SU-DHL-6 (cell line): Measurements from ENCODE around the gene RPS5.

Experiments
- H2AFZ ChIP-seq: fragments of 200-600 bp; sonication (generic); 2 replicates; pipeline ENCODE4 v1.6.1; 2014; ENCODE audit warnings: low read depth, mild to moderate bottlenecking, moderate library complexity, mixed read lengths, antibody characterized with exemption, low read length; ENCODE audit not compliant: severe bottlenecking
- H3F3A ChIP-seq: fragments of 200-600 bp; shearing (Covaris generic); 2 replicates; pipeline ENCODE4 v1.6.0; 2016; ENCODE audit warnings: antibody characterized with exemption, mild to moderate bottlenecking; ENCODE audit not compliant: insufficient read depth
- H3K27ac ChIP-seq: fragments of 200-600 bp; sonication (generic); 2 replicates; pipeline ENCODE4 v1.5.1; 2016; ENCODE audit warnings: low read depth, mild to moderate bottlenecking, low read length, moderate library complexity, mixed read lengths
- H3K27me3 ChIP-seq: fragments of 200-600 bp; sonication (generic), shearing (Covaris generic); 2 replicates; pipeline ENCODE4 v1.6.0; 2014; ENCODE audit warnings: mild to moderate bottlenecking, low read length
- H3K36me3 ChIP-seq: fragments of 200-600 bp; sonication (generic); 2 replicates; pipeline ENCODE4 v1.6.1; 2014; ENCODE audit warnings: mild to moderate bottlenecking, low read length, mixed read lengths
- H3K4me2 ChIP-seq: fragments of 300-600, 200-600 bp; shearing (Covaris generic), sonication (generic); 2 replicates; pipeline ENCODE4 v1.6.0; 2014; ENCODE audit warnings: low read length, low read depth, mild to moderate bottlenecking; ENCODE audit not compliant: poor library complexity, severe bottlenecking
- H3K4me3 ChIP-seq: fragments of 200-600 bp; sonication (generic); 2 replicates; pipeline ENCODE4 v1.5.1; 2014; ENCODE audit warnings: antibody characterized with exemption, low read length, mild to moderate bottlenecking, mixed read lengths; ENCODE audit not compliant: insufficient read depth, poor library complexity, severe bottlenecking
- H3K79me2 ChIP-seq: fragments of 200-600 bp; sonication (generic); 2 replicates; pipeline ENCODE4 v1.6.1; 2014; ENCODE audit warnings: mild to moderate bottlenecking, low read length, moderate library complexity; ENCODE audit not compliant: insufficient read depth
- H3K9ac ChIP-seq: fragments of 200-600 bp; sonication (generic); 2 replicates; pipeline ENCODE4 v1.7.0; 2014; ENCODE audit warnings: mild to moderate bottlenecking, low read length
- H3K9me2 ChIP-seq: fragments of 200-600 bp; sonication (generic); replicated peaks from 2 replicates; pipeline ENCODE4 v1.6.1; 2014; ENCODE audit warnings: low read length; ENCODE audit not compliant: insufficient read depth
- H3K9me3 ChIP-seq: fragments of 200-600 bp; sonication (generic); 2 replicates; pipeline ENCODE4 v1.6.1; 2014; ENCODE audit warnings: low read length, mixed read lengths; ENCODE audit not compliant: insufficient read depth
- H4K20me1 ChIP-seq: fragments of 200-600 bp; sonication (generic); 2 replicates; pipeline ENCODE4 v1.6.1; 2014; ENCODE audit warnings: low read depth, mild to moderate bottlenecking, antibody characterized with exemption, low read length, moderate library complexity, mixed read lengths
- CTCF ChIP-seq: fragments of 200-600 bp; sonication (generic); IDR thresholded peaks from one replicate; pipeline ENCODE4 v1.5.1; 2017; ENCODE audit warnings: antibody characterized with exemption, mild to moderate bottlenecking, low read length, moderate library complexity; ENCODE audit not compliant: insufficient read depth, poor library complexity, severe bottlenecking
- EZH2phosphoT487 ChIP-seq: fragments of 200-600 bp; sonication (generic), shearing (Covaris generic); conservative IDR thresholded peaks from 2 replicates; pipeline ENCODE4 v1.6.1; 2018; ENCODE audit warnings: mild to moderate bottlenecking, antibody characterized with exemption, low read length, moderate library complexity, mixed read lengths

The RPS5 gene

GRCh38 chr19:58398545-58398944, 11.5 kb downstream of the RPS5 start:
- no peak overlapping the region for H3K9ac ChIP-seq
- peaks cover 2% of the 10 kb centered on the region; the same call in 1 of the 2 replicates for H4K20me1 ChIP-seq
- no peaks in the 10 kb centered on the region for H3K9me3 ChIP-seq
- TF ChIP-seq CTCF (no peak), EZH2phosphoT487 (no peak)
- no peaks in the 10 kb centered on the region for H3K36me3 ChIP-seq
- no peaks in the 10 kb centered on the region for H3K9me2 ChIP-seq
- H2AFZ ChIP-seq: no peak overlapping the region
- no peaks in the 10 kb centered on the region for H3K79me2 ChIP-seq
- no peak overlapping the region for H3K27ac ChIP-seq
- no peaks in the 10 kb centered on the region for H3K27me3 ChIP-seq
- no peak overlapping the region for H3K4me2 ChIP-seq
- peaks cover 5% of the 10 kb centered on the region; the same call in 1 of the 2 replicates for H3F3A ChIP-seq
- H3K4me3 ChIP-seq: no peak overlapping the region

- no peak overlapping the region for H3K4me2 ChIP-seq
- no peak overlapping the region for H3K9ac ChIP-seq
- H3K27ac ChIP-seq: no peak overlapping the region
- H3K27me3 ChIP-seq: no peaks in the 10 kb centered on the region
- TF ChIP-seq EZH2phosphoT487 (no peak), CTCF (no peak)
- no peaks in the 10 kb centered on the region for H4K20me1 ChIP-seq
- H3K9me2 ChIP-seq: no peaks in the 10 kb centered on the region
- no peak overlapping the region for H2AFZ ChIP-seq
- H3K4me3 ChIP-seq: no peak overlapping the region
- H3K9me3 ChIP-seq: no peaks in the 10 kb centered on the region
- peaks cover 5% of the 10 kb centered on the region; the same call in 1 of the 2 replicates for H3F3A ChIP-seq
- H3K79me2 ChIP-seq: no peaks in the 10 kb centered on the region
- no peaks in the 10 kb centered on the region for H3K36me3 ChIP-seq
Observed at GRCh38 chr19:58399903-58400302, 12.8 kb downstream of the RPS5 start.

DNA sequence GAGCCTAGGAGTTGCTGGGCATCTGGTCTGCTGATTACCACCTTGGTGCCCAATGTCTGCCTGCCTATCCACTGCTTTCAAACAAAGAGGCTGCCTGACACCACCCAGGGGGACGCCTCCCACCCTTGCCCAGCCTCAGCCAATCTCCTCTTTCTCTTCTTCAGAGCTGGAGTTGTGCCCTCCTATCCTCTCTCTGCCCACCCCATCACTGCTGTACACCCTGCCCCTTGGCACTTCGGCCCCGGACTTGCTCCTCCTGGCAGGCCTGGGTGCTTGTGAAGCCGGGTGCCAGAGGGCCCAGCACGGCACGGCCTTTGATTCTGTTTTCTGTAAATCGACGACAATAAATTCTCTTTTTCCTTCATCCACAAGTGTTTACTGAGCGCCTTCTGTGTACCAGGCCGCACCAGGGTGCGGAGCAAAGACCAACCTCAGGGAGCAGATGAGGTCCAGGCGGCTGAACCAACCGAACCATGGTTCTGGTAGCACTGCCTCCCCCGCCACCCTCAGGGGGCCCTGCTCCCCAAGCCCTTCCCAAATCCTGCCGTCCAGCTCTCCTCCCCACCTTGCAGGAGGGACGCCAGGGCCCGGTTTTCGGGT, 13.3 kb downstream of the RPS5 start:
- Histone ChIP-seq H3K4me3 (peak overlapping the region; percentile 36), H3F3A (peaks cover 5% of the 10 kb centered on the region; the same call in 1 of the 2 replicates), H3K9me2 (no peaks in the 10 kb centered on the region), H3K27ac (no peak overlapping the region), H2AFZ (no peak overlapping the region), H3K9me3 (no peaks in the 10 kb centered on the region), H4K20me1 (no peaks in the 10 kb centered on the region), H3K9ac (peak overlapping the region; percentile 33; the same call in 1 of the 2 replicates), H3K4me2 (peak overlapping the region; percentile 50), H3K27me3 (no peaks in the 10 kb centered on the region), H3K36me3 (no peaks in the 10 kb centered on the region), H3K79me2 (no peaks in the 10 kb centered on the region)
- TF ChIP-seq CTCF (no peak), EZH2phosphoT487 (no peak)
